ENCODE data around the gene CPEB4. TPM values are rescaled to one million over a fixed set of nuclear protein-coding genes. Genes with fewer than 3 reads are reported as not detected.

Gene CPEB4
- total and polyA plus RNA-seq, 4 donors = 14.3 to 113 (median 32.1) TPM

GRCh38 chr5:173840111-173840983 lies 47.8 kb upstream of the CPEB4 start (continued):
- TF ChIP-seq CTCF (IDR thresholded peaks at IDR 0.05; ENCODE audit: low read depth, low read length, missing input control) (no peak), EGR1 (IDR thresholded peaks at IDR 0.05; ENCODE audit: low read depth in 2 of 2) (no peak)

GRCh38 chr5:173841710-173842109 lies 46.4 kb upstream of the CPEB4 start:
- H3K4me3 ChIP-seq (ENCODE audit: low read depth in 1 of 3, low read length in 3 of 3) = no peak overlapping the region
- 90% methylated on average over 3 of the region's 3 CpGs for WGBS

GRCh38 chr5:173843794-173844193 lies 44.4 kb upstream of the CPEB4 start:
- WGBS = 97% methylated on average over 3 of the region's 3 CpGs

More at GRCh38 chr5:173841710-173842109, 46.4 kb upstream of the CPEB4 start:
- no peaks in the 10 kb centered on the region for H3K9me3 ChIP-seq (ENCODE audit: control insufficient read depth in 4 of 4, low read length in 3 of 4)
- DNase-seq (ENCODE audit: low spot score) = no peak
- no peak for TF ChIP-seq NR2F2 (IDR thresholded peaks at IDR 0.05)
- TF ChIP-seq ZBTB33 (IDR thresholded peaks at IDR 0.05) = no peak
- no peak for TF ChIP-seq TAF1 (conservative IDR thresholded peaks at IDR 0.05)
- TF ChIP-seq, protein P1, sequence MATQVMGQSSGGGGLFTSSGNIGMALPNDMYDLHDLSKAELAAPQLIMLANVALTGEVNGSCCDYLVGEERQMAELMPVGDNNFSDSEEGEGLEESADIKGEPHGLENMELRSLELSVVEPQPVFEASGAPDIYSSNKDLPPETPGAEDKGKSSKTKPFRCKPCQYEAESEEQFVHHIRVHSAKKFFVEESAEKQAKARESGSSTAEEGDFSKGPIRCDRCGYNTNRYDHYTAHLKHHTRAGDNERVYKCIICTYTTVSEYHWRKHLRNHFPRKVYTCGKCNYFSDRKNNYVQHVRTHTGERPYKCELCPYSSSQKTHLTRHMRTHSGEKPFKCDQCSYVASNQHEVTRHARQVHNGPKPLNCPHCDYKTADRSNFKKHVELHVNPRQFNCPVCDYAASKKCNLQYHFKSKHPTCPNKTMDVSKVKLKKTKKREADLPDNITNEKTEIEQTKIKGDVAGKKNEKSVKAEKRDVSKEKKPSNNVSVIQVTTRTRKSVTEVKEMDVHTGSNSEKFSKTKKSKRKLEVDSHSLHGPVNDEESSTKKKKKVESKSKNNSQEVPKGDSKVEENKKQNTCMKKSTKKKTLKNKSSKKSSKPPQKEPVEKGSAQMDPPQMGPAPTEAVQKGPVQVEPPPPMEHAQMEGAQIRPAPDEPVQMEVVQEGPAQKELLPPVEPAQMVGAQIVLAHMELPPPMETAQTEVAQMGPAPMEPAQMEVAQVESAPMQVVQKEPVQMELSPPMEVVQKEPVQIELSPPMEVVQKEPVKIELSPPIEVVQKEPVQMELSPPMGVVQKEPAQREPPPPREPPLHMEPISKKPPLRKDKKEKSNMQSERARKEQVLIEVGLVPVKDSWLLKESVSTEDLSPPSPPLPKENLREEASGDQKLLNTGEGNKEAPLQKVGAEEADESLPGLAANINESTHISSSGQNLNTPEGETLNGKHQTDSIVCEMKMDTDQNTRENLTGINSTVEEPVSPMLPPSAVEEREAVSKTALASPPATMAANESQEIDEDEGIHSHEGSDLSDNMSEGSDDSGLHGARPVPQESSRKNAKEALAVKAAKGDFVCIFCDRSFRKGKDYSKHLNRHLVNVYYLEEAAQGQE (IDR thresholded peaks at IDR 0.05) = no peak
- TF ChIP-seq FOXA2 (IDR thresholded peaks at IDR 0.05) = no peak
- no peak for TF ChIP-seq YY1 (IDR thresholded peaks at IDR 0.05)
- H3K27me3 ChIP-seq (ENCODE audit: control insufficient read depth in 4 of 4, insufficient read depth in 4 of 4, low read length in 3 of 4) = no peaks in the 10 kb centered on the region
- H3K9ac ChIP-seq (ENCODE audit: low read depth in 1 of 2, low read length in 2 of 2) = no peak overlapping the region
- no peak overlapping the region for H3K27ac ChIP-seq (ENCODE audit: low read depth in 1 of 2, low read length in 2 of 2)
- no peaks in the 10 kb centered on the region for H3K36me3 ChIP-seq (ENCODE audit: control insufficient read depth in 4 of 4, insufficient read depth in 3 of 4, low read depth in 1 of 4, low read length in 3 of 4)
- H3K4me1 ChIP-seq (ENCODE audit: control insufficient read depth in 4 of 4, insufficient read depth in 4 of 4, low read length in 3 of 4) = no peaks in the 10 kb centered on the region

More at GRCh38 chr5:173843794-173844193, 44.4 kb upstream of the CPEB4 start:
- no peak for TF ChIP-seq YY1 (IDR thresholded peaks at IDR 0.05)
- no peak for TF ChIP-seq RAD21 (IDR thresholded peaks at IDR 0.05)
- TF ChIP-seq RXRA (IDR thresholded peaks at IDR 0.05) = no peak
- no peak for TF ChIP-seq ATF3 (IDR thresholded peaks at IDR 0.05)
- TF ChIP-seq, protein P1 (IDR thresholded peaks at IDR 0.05) = no peak
- Histone ChIP-seq H3K9me3 (ENCODE audit: control insufficient read depth in 4 of 4, low read length in 3 of 4) (no peaks in the 10 kb centered on the region), H3K9ac (ENCODE audit: low read depth in 1 of 2, low read length in 2 of 2) (no peak overlapping the region), H3K36me3 (ENCODE audit: control insufficient read depth in 4 of 4, insufficient read depth in 3 of 4, low read depth in 1 of 4, low read length in 3 of 4) (no peaks in the 10 kb centered on the region), H3K4me3 (ENCODE audit: low read depth in 1 of 3, low read length in 3 of 3) (no peak overlapping the region), H3K4me1 (ENCODE audit: control insufficient read depth in 4 of 4, insufficient read depth in 4 of 4, low read length in 3 of 4) (no peaks in the 10 kb centered on the region), H3K27me3 (ENCODE audit: control insufficient read depth in 4 of 4, insufficient read depth in 4 of 4, low read length in 3 of 4) (no peaks in the 10 kb centered on the region), H3K27ac (ENCODE audit: low read depth in 1 of 2, low read length in 2 of 2) (no peak overlapping the region)
- no peak for DNase-seq (ENCODE audit: low spot score)
